Measurements from ENCODE around the gene RBM6. TPM values are rescaled to one million over a fixed set of nuclear protein-coding genes. Genes with fewer than 3 reads are reported as not detected.

Gene RBM6
- total and polyA plus RNA-seq, 4 donors, result 47.0 to 271 (median 128) TPM

- Histone ChIP-seq H3K9me3 (ENCODE audit: control insufficient read depth, low read length) (no peaks in the 10 kb centered on the region), H3K4me1 (ENCODE audit: control insufficient read depth in 1 of 2, insufficient read depth in 2 of 2, low read length in 2 of 2) (no peaks in the 10 kb centered on the region), H3K36me3 (ENCODE audit: control insufficient read depth in 1 of 2, insufficient read depth in 2 of 2, low read length in 1 of 2) (peaks cover 16 to 25% of the 10 kb centered on the region in 2 donors), H3K27ac (ENCODE audit: low read depth in 1 of 2, low read length in 2 of 2) (no peak overlapping the region), H3K4me3 (ENCODE audit: low read length in 2 of 2) (no peak overlapping the region), H3K27me3 (ENCODE audit: control insufficient read depth in 1 of 2, insufficient read depth in 2 of 2, low read length in 1 of 2) (no peaks in the 10 kb centered on the region)
- intact Hi-C loops (cut with DNase I), result no loop called here
- DNase-seq (no peak), ATAC-seq (ENCODE audit: low FRiP score) (no peak)
- WGBS, 2 donors, result 87 to 89% methylated on average over 5 of the region's 5 CpGs
Measured at GRCh38 chr3:50100386-50100785, 160.4 kb downstream of the RBM6 start.

- Histone ChIP-seq H3K27ac (ENCODE audit: low read depth in 1 of 2, low read length in 2 of 2) (no peak overlapping the region), H3K36me3 (ENCODE audit: control insufficient read depth in 1 of 2, insufficient read depth in 2 of 2, low read length in 1 of 2) (peaks cover 14 to 23% of the 10 kb centered on the region in 2 donors), H3K4me3 (ENCODE audit: low read length in 2 of 2) (no peak overlapping the region), H3K4me1 (ENCODE audit: control insufficient read depth in 1 of 2, insufficient read depth in 2 of 2, low read length in 2 of 2) (no peaks in the 10 kb centered on the region), H3K9me3 (ENCODE audit: control insufficient read depth, low read length) (no peaks in the 10 kb centered on the region), H3K27me3 (ENCODE audit: control insufficient read depth in 1 of 2, insufficient read depth in 2 of 2, low read length in 1 of 2) (no peaks in the 10 kb centered on the region)
- ATAC-seq (ENCODE audit: low FRiP score), result no peak
- intact Hi-C loops (cut with DNase I), result no loop called here
- no peak for DNase-seq
- 81 to 86% methylated on average over 4 of the region's 4 CpGs for WGBS, 2 donors
Measured at GRCh38 chr3:50100956-50101845, 161.3 kb downstream of the RBM6 start.

GRCh38 chr3:50102558-50102957, 162.6 kb downstream of the RBM6 start:
- Histone ChIP-seq H3K4me3 (ENCODE audit: low read length in 2 of 2) (no peak overlapping the region), H3K4me1 (ENCODE audit: control insufficient read depth in 1 of 2, insufficient read depth in 2 of 2, low read length in 2 of 2) (no peaks in the 10 kb centered on the region), H3K27me3 (ENCODE audit: control insufficient read depth in 1 of 2, insufficient read depth in 2 of 2, low read length in 1 of 2) (no peaks in the 10 kb centered on the region), H3K27ac (ENCODE audit: low read depth in 1 of 2, low read length in 2 of 2) (no peak overlapping the region), H3K36me3 (ENCODE audit: control insufficient read depth in 1 of 2, insufficient read depth in 2 of 2, low read length in 1 of 2) (peaks cover 22 to 26% of the 10 kb centered on the region in 2 donors), H3K9me3 (ENCODE audit: control insufficient read depth, low read length) (no peaks in the 10 kb centered on the region)
- intact Hi-C loops (cut with DNase I), result no loop called here
- no peak for ATAC-seq (ENCODE audit: low FRiP score)
- WGBS, 2 donors, result 89 to 93% methylated on average over 7 of the region's 7 CpGs
- no peak for DNase-seq

GRCh38 chr3:50111757-50112156, 171.8 kb downstream of the RBM6 start:
- no peak overlapping the region for H3K27ac ChIP-seq (ENCODE audit: low read depth in 1 of 2, low read length in 2 of 2)
- no peaks in the 10 kb centered on the region for H3K4me1 ChIP-seq (ENCODE audit: control insufficient read depth in 1 of 2, insufficient read depth in 2 of 2, low read length in 2 of 2)
- ATAC-seq (ENCODE audit: low FRiP score), result no peak
- DNase-seq, result no peak
- H3K9me3 ChIP-seq (ENCODE audit: control insufficient read depth, low read length), result no peaks in the 10 kb centered on the region
- H3K4me3 ChIP-seq (ENCODE audit: low read length in 2 of 2), result no peak overlapping the region
- WGBS, 2 donors, result 55% methylated on average over 5 of the region's 5 CpGs
- H3K27me3 ChIP-seq (ENCODE audit: control insufficient read depth in 1 of 2, insufficient read depth in 2 of 2, low read length in 1 of 2), result no peaks in the 10 kb centered on the region
- intact Hi-C loops (cut with DNase I), result no loop called here
- H3K36me3 ChIP-seq (ENCODE audit: control insufficient read depth in 1 of 2, insufficient read depth in 2 of 2, low read length in 1 of 2), result peaks cover 23 to 25% of the 10 kb centered on the region in 2 donors

- Histone ChIP-seq H3K27ac (ENCODE audit: low read depth in 1 of 2, low read length in 2 of 2) (no peak overlapping the region), H3K4me3 (ENCODE audit: low read length in 2 of 2) (no peak overlapping the region), H3K36me3 (ENCODE audit: control insufficient read depth in 1 of 2, insufficient read depth in 2 of 2, low read length in 1 of 2) (peaks cover 17 to 24% of the 10 kb centered on the region in 2 donors), H3K9me3 (ENCODE audit: control insufficient read depth, low read length) (no peaks in the 10 kb centered on the region), H3K4me1 (ENCODE audit: control insufficient read depth in 1 of 2, insufficient read depth in 2 of 2, low read length in 2 of 2) (no peaks in the 10 kb centered on the region), H3K27me3 (ENCODE audit: control insufficient read depth in 1 of 2, insufficient read depth in 2 of 2, low read length in 1 of 2) (no peaks in the 10 kb centered on the region)
- ATAC-seq (ENCODE audit: low FRiP score) (no peak), DNase-seq (no peak)
- 83 to 89% methylated on average over 2 to 3 of the region's 3 CpGs for WGBS, 2 donors
- intact Hi-C loops (cut with DNase I), result no loop called here
Measured at GRCh38 chr3:50112462-50112861, 172.5 kb downstream of the RBM6 start.

GRCh38 chr3:50117120-50117519, 177.2 kb downstream of the RBM6 start:
- 85 to 86% methylated on average over 8 of the region's 8 CpGs for WGBS, 2 donors

GRCh38 chr3:50118237-50118636, 178.3 kb downstream of the RBM6 start:
- WGBS, 2 donors, result 83 to 88% methylated on average over 10 of the region's 10 CpGs
- no peak overlapping the region for H3K4me3 ChIP-seq (ENCODE audit: low read length in 2 of 2)

More at GRCh38 chr3:50117120-50117519, 177.2 kb downstream of the RBM6 start:
- intact Hi-C loops (cut with DNase I), result no loop called here
- Histone ChIP-seq H3K4me3 (ENCODE audit: low read length in 2 of 2) (no peak overlapping the region), H3K4me1 (ENCODE audit: control insufficient read depth in 1 of 2, insufficient read depth in 2 of 2, low read length in 2 of 2) (no peaks in the 10 kb centered on the region), H3K27ac (ENCODE audit: low read depth in 1 of 2, low read length in 2 of 2) (no peak overlapping the region), H3K27me3 (ENCODE audit: control insufficient read depth in 1 of 2, insufficient read depth in 2 of 2, low read length in 1 of 2) (no peaks in the 10 kb centered on the region), H3K9me3 (ENCODE audit: control insufficient read depth, low read length) (no peaks in the 10 kb centered on the region), H3K36me3 (ENCODE audit: control insufficient read depth in 1 of 2, insufficient read depth in 2 of 2, low read length in 1 of 2) (peaks cover 7 to 29% of the 10 kb centered on the region in 2 donors)
- ATAC-seq (ENCODE audit: low FRiP score), result no peak
- no peak for DNase-seq

GRCh38 chr3:50119786-50120185, 179.8 kb downstream of the RBM6 start:
- no peaks in the 10 kb centered on the region for H3K9me3 ChIP-seq (ENCODE audit: control insufficient read depth, low read length)
- H3K27ac ChIP-seq (ENCODE audit: low read depth in 1 of 2, low read length in 2 of 2), result no peak overlapping the region
- ATAC-seq (ENCODE audit: low FRiP score) (no peak), DNase-seq (no peak)
- 73 to 76% methylated on average over 3 of the region's 3 CpGs for WGBS, 2 donors
- intact Hi-C loops (cut with DNase I), result loop anchor here (2.0 to 10.0 kb wide), 2 partner anchors 69 to 155 kb away; partner anchors contain the start of gene LSMEM2 (in 1 of the 2)
- no peaks in the 10 kb centered on the region for H3K27me3 ChIP-seq (ENCODE audit: control insufficient read depth in 1 of 2, insufficient read depth in 2 of 2, low read length in 1 of 2)
- peaks cover 3 to 23% of the 10 kb centered on the region in 2 donors for H3K36me3 ChIP-seq (ENCODE audit: control insufficient read depth in 1 of 2, insufficient read depth in 2 of 2, low read length in 1 of 2)
- H3K4me1 ChIP-seq (ENCODE audit: control insufficient read depth in 1 of 2, insufficient read depth in 2 of 2, low read length in 2 of 2), result no peaks in the 10 kb centered on the region
- H3K4me3 ChIP-seq (ENCODE audit: low read length in 2 of 2), result no peak overlapping the region

More at GRCh38 chr3:50118237-50118636, 178.3 kb downstream of the RBM6 start:
- H3K27ac ChIP-seq (ENCODE audit: low read depth in 1 of 2, low read length in 2 of 2), result no peak overlapping the region
- no peak for ATAC-seq (ENCODE audit: low FRiP score)
- H3K36me3 ChIP-seq (ENCODE audit: control insufficient read depth in 1 of 2, insufficient read depth in 2 of 2, low read length in 1 of 2), result peaks cover 7 to 26% of the 10 kb centered on the region in 2 donors
- intact Hi-C loops (cut with DNase I), result no loop called here
- DNase-seq, result no peak
- no peaks in the 10 kb centered on the region for H3K9me3 ChIP-seq (ENCODE audit: control insufficient read depth, low read length)
- H3K4me1 ChIP-seq (ENCODE audit: control insufficient read depth in 1 of 2, insufficient read depth in 2 of 2, low read length in 2 of 2), result no peaks in the 10 kb centered on the region
- H3K27me3 ChIP-seq (ENCODE audit: control insufficient read depth in 1 of 2, insufficient read depth in 2 of 2, low read length in 1 of 2), result no peaks in the 10 kb centered on the region

Data from aorta (tissue), 5 donors.